Body of pancreas (tissue), 4 donors: ENCODE data around the gene HDDC3. TPM values are rescaled to one million over a fixed set of nuclear protein-coding genes. Genes with fewer than 3 reads are reported as not detected.

Experiments
- ATAC-seq: fragments of 150-250 bp; one replicate; pipeline ENCODE4 v1.9.1; 2016
- DNase-seq, 4 donors: peaks; one replicate each; pipeline ENCODE4 v3.0.0-alpha.2; 2019
- H3K27ac ChIP-seq, 4 donors: fragments of 200-600 bp; sonication (generic); 1 replicate in 3 of 4; 2 replicates in 1 of 4; pipeline versions ENCODE4 v1.5.1 to v1.6.1; 2016 to 2019; ENCODE audit warnings: mild to moderate bottlenecking in 1 of 4, mixed read lengths in 1 of 4, moderate library complexity in 1 of 4
- H3K27me3 ChIP-seq, 2 donors: fragments of 200-600 bp; sonication (generic); one replicate each; pipeline ENCODE4 v1.6.0; 2016; ENCODE audit warnings: mild to moderate bottlenecking in 1 of 2
- H3K36me3 ChIP-seq, 2 donors: fragments of 200-600 bp; sonication (generic); replicated peaks in 1 of 2; 2 replicates each; pipeline ENCODE4 v1.5.1; 2016; ENCODE audit warnings: low read depth in 2 of 2; ENCODE audit not compliant: insufficient read depth in 1 of 2
- H3K4me1 ChIP-seq: fragments of 200-600 bp; sonication (generic); one replicate; pipeline ENCODE4 v1.6.0; 2016
- H3K4me3 ChIP-seq, 2 donors: fragments of 200-600 bp; sonication (generic); 1 replicate in 1 of 2; 2 replicates in 1 of 2; pipeline ENCODE4 v1.5.1; 2016 to 2019
- H3K9me3 ChIP-seq, 3 donors: fragments of 200-600 bp; sonication (generic); 1 replicate in 2 of 3; 2 replicates in 1 of 3; pipeline ENCODE4 v1.5.1; 2016
- POLR2A ChIP-seq, 3 donors: fragments of 450-650 bp; IDR thresholded peaks; one replicate each; pipeline ENCODE4 v1.6.1; 2016; ENCODE audit warnings: antibody characterized with exemption in 3 of 3, mild to moderate bottlenecking in 2 of 3
- WGBS, 2 donors: methylation state at CpG; one replicate each; pipeline ENCODE4 v1.1.5; 2017; 5-methylcytosine and 5-hydroxymethylcytosine counted together
- intact Hi-C: fragments of 100-400 bp; cut with DNase I; formaldehyde crosslinking; loops from one replicate; pipeline ENCODE4 v1.15.1; 2023
- total RNA-seq, 2 donors: library from RNA; depleted of rRNA; stranded (reverse); fragments of >200 nt; gene quantifications; one replicate each; pipeline ENCODE4 v1.1.0, GENCODE V29; 2016
- TF ChIP-seq, protein P1 (sequence below), 7 experiments: fragments of 450-650 bp in 4 of 7; fragments of 200-600 bp in 3 of 7; sonication (generic) in 3 of 7; IDR thresholded peaks; one replicate each; pipeline ENCODE4 v1.5.1; 2016 to 2019; ENCODE audit warnings: antibody characterized with exemption in 7 of 7

The HDDC3 gene
- total RNA-seq, 2 donors from 2014 or later, result 13.8 to 14.5 TPM

DNA sequence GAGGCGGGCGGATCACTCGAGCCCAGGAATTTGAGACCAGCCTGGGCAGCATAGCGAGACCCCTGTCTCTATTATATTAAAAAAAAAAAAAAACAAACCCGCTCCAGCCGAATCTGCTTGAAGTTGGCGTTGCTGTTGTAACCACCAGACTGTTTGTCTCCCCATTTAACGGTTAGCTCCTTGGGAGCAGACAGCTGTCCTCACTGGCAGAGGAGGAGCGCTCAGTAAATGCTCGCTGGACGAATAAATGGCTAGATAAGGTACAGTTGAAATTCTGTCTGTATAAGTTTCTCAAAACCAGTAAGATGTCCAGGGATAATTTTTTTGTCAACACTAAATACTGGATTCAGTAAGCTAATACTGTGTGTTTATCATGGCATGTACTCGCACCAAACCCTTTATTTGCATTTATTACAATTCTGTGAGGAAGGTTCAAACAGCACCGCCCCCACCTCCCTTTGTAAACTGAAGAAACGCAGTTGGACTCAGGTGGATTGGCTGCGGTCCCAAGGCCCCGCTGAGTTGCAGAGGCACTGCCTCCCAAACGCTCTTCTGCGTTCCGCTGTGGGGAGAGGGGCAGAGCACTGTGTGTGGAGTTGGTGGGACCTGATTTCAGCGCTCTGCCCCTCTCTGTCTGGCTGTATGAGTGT, 23.4 kb upstream of the HDDC3 start:
- Histone ChIP-seq H3K9me3 (no peaks in the 10 kb centered on the region), H3K36me3 (peaks cover 0 to 8% of the 10 kb centered on the region in 2 donors), H3K4me1 (peaks cover 31% of the 10 kb centered on the region), H3K4me3 (no peak overlapping the region), H3K27ac (peak overlapping the region; percentile 40 to 98 (median 92)), H3K27me3 (no peaks in the 10 kb centered on the region)
- 34 to 41% methylated on average over 18 to 20 of the region's 20 CpGs for WGBS, 2 donors
- intact Hi-C loops, result no loop called here
- DNase-seq (peak; percentile 57 to 91 (median 69)), ATAC-seq (no peak)
- TF ChIP-seq POLR2A (IDR thresholded peaks at IDR 0.05), result no peak
- TF ChIP-seq, protein P1, sequence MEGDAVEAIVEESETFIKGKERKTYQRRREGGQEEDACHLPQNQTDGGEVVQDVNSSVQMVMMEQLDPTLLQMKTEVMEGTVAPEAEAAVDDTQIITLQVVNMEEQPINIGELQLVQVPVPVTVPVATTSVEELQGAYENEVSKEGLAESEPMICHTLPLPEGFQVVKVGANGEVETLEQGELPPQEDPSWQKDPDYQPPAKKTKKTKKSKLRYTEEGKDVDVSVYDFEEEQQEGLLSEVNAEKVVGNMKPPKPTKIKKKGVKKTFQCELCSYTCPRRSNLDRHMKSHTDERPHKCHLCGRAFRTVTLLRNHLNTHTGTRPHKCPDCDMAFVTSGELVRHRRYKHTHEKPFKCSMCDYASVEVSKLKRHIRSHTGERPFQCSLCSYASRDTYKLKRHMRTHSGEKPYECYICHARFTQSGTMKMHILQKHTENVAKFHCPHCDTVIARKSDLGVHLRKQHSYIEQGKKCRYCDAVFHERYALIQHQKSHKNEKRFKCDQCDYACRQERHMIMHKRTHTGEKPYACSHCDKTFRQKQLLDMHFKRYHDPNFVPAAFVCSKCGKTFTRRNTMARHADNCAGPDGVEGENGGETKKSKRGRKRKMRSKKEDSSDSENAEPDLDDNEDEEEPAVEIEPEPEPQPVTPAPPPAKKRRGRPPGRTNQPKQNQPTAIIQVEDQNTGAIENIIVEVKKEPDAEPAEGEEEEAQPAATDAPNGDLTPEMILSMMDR (IDR thresholded peaks at IDR 0.05), result no peak

DNA sequence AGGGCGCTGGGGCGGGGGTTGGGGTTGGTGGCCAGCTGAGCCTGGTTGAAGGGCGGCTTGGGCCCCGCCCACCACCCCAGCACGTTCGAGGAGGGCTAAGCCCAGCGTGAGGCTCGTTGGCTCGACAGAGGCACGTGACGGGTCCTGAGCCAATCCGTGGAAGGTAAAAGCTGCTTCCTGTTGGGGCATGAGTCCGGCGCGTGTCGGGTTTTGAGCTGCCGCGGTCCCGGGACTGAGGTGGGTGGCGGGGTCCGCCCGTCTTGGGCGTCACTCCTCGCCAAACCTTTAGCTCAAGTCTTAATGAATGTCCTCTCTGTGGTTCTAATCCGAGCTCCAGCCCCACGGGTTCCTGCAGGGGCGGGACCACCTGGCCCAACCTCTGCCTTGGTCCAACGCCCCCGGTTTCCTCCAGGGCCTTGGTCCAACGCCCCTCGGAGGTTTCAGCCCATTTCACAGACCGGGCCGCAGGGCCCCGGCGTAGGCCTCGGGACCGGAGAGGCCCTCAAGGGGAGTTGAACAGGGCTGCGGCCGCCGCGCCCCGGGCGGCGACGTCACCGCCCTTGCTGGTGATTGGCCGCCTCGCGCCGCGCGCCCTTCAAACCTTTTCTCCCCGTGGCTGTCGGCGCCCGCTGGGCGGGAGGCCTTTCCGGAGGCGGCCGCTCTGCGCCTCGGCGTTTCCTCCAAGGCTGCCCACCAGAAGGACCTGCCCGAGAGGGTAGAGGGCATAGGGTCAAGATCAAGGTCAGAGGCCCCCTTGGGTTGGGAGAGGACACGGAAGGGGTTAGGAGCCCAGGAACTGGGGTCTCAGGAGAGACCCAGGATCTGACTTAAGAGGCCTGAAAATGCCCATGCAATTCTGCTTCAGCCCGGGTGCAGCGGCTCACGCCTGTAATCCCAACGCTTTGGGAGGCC, 22.6 kb upstream of the HDDC3 start, which contains the start of gene RCCD1:
Gene RCCD1, plus strand, starts transcription at position 173 of the 912 bp plus-strand sequence. CDS start 1,851 bp downstream, outside the sequence.
- DNase-seq (peak; percentile 94 to 97 (median 96)), ATAC-seq (peak; percentile 92)
- Histone ChIP-seq H3K4me1 (peaks cover 31% of the 10 kb centered on the region), H3K36me3 (peaks cover 0 to 11% of the 10 kb centered on the region in 2 donors), H3K9me3 (no peaks in the 10 kb centered on the region), H3K27me3 (no peaks in the 10 kb centered on the region), H3K27ac (peak within 1 kb of the TSS; percentile 72 to 98 (median 92)), H3K4me3 (peak within 1 kb of the TSS; percentile 39 to 60)
- intact Hi-C loops, result loop anchor here (5.0 kb wide), 1 partner anchor 87 kb away; no protein-coding TSS in a partner anchor
- TF ChIP-seq, protein P1 (IDR thresholded peaks at IDR 0.05), result no peak
- peak; percentile 35 to 79 (median 79) for TF ChIP-seq POLR2A (IDR thresholded peaks at IDR 0.05)
- WGBS, 2 donors, result 1 to 9% methylated on average over 13 to 69 of the region's 69 CpGs

DNA sequence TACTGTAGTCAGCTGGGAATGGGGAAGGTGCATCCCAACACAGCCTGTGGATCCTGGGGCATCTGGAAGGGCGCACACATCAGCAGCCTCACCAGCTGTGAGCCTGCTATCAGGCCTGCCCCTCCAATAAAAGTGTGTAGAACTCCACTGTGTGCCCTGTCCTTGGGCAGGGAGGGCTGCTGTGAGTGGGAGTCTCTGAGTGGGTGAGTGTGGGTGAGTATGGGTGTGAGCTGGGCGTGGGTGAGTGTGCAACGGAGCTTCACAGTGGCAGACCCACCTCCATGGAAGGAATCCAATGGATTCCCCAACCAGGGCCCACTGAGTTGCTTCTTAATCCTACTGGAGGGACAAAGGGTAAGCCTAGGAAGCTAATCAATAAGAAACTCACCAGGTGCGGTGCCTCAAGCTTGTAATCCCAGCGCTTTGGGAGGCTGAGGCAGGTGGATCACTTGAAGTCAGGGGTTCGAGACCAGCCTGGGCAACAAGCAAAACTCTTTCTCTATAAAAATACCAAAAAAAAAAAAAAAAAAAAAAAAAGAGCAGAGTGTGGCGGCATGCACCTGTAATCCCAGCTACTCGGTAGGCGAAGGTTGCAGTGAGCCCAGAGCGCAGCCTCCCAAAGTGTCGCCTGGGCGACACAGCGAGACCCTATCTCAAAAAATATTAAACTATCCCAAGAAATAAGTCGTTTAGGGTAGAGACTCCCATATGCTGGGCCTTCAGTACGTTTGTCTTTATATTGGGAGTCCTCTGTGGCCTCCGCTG, 21.8 kb upstream of the HDDC3 start:
- ATAC-seq (no peak), DNase-seq (no peak)
- intact Hi-C loops, result loop anchor here (5.0 kb wide), 1 partner anchor 88 kb away; no protein-coding TSS in a partner anchor
- TF ChIP-seq POLR2A (IDR thresholded peaks at IDR 0.05), result no peak
- TF ChIP-seq, protein P1 (IDR thresholded peaks at IDR 0.05), result no peak
- peaks cover 31% of the 10 kb centered on the region for H3K4me1 ChIP-seq
- WGBS, 2 donors, result 63 to 69% methylated on average over 16 of the region's 16 CpGs
- no peak overlapping the region for H3K4me3 ChIP-seq
- H3K36me3 ChIP-seq, result peaks cover 3 to 20% of the 10 kb centered on the region in 2 donors
- H3K27me3 ChIP-seq, result no peaks in the 10 kb centered on the region
- H3K27ac ChIP-seq, result peak overlapping the region; percentile 72 to 98 (median 92)
- H3K9me3 ChIP-seq, result no peaks in the 10 kb centered on the region

DNA sequence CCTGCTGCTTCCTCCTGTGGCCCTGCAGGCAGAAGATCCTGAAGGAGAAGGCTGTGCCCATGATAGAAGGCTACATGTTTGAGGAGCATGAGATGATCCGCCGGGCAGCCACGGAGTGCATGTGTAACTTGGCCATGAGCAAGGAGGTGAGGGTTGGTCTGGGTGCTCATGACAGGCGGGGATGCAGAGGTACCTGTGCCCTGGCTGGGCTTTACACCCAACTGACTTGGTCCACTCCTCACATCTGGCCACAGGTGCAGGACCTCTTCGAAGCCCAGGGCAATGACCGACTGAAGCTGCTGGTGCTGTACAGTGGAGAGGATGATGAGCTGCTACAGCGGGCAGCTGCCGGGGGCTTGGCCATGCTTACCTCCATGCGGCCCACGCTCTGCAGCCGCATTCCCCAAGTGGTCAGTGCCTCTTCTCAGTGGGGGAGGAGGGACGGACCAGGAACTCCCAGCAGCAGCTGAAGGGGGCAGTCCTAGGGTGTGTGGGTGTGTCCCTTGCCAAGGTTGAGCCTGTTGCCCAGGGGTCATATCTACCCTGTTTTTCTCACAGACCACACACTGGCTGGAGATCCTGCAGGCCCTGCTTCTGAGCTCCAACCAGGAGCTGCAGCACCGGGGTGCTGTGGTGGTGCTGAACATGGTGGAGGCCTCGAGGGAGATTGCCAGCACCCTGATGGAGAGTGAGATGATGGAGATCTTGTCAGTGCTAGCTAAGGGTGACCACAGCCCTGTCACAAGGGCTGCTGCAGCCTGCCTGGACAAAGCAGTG, 20.7 kb upstream of the HDDC3 start:
- H3K27ac ChIP-seq, result no peak overlapping the region
- H3K4me1 ChIP-seq, result peaks cover 30% of the 10 kb centered on the region
- intact Hi-C loops, result loop anchor here (5.0 kb wide), 1 partner anchor 89 kb away; no protein-coding TSS in a partner anchor
- no peak overlapping the region for H3K4me3 ChIP-seq
- no peaks in the 10 kb centered on the region for H3K9me3 ChIP-seq
- 90 to 92% methylated on average over 2 to 14 of the region's 14 CpGs for WGBS, 2 donors
- H3K27me3 ChIP-seq, result no peaks in the 10 kb centered on the region
- no peak for ATAC-seq
- H3K36me3 ChIP-seq, result peaks cover 3 to 23% of the 10 kb centered on the region in 2 donors
- no peak for TF ChIP-seq POLR2A (IDR thresholded peaks at IDR 0.05)
- TF ChIP-seq, protein P1 (IDR thresholded peaks at IDR 0.05), result no peak
- no peak for DNase-seq
